A549 (cell line): ENCODE data around the gene RPS8. TPM values are rescaled to one million over a fixed set of nuclear protein-coding genes. Genes with fewer than 3 reads are reported as not detected.
A peak's percentile ranks its signal among the peaks of the same experiment; 100 is the strongest.

Experiments
- ATAC-seq, 2 experiments: fragments of 200-7000 bp in 1 of 2; fragments of >200 bp in 1 of 2; cut with Nextera tagmentation in 1 of 2; cut with Tn5 transposase in 1 of 2; 3 replicates each; pipeline versions ENCODE4 v1.8.0 to v1.9.1; 2018 to 2020; ENCODE audit warnings: mild to moderate bottlenecking in 1 of 2, moderate library complexity in 1 of 2
- CTCF ChIA-PET: fragments of 300-600 bp; sonication (Branson Sonifier 250); formaldehyde crosslinking; extraction: SDS; loops from one replicate; lab custom pipeline; 2021; ENCODE audit warnings: antibody characterized with exemption, inconsistent platforms; lab: Yijun Ruan, JAX
- POLR2A ChIA-PET: fragments of 350-600 bp; formaldehyde crosslinking; extraction: SDS; loops from one replicate; lab custom pipeline; 2021; ENCODE audit warnings: antibody characterized with exemption, inconsistent platforms; lab: Yijun Ruan, JAX
- DNase-seq, 2 experiments: peaks; one replicate each; pipeline versions ENCODE4 v3.0.0 to v3.0.0-alpha.2; 2011 to 2016; ENCODE audit warnings: low read depth in 1 of 2, low spot score in 1 of 2
- FAIRE-seq: peaks from 2 replicates; lab custom pipeline; 2011; peaks lifted over from hg19 to GRCh38; lab: Jason Lieb, UNC
- H3K27ac ChIP-seq, 2 experiments: fragments of >200 bp; sonication (Bioruptor Twin); formaldehyde crosslinking; 3 replicates each; pipeline ENCODE4 v1.5.1; 2016 to 2017
- H3K4me1 ChIP-seq: fragments of >200 bp; sonication (Bioruptor Twin); formaldehyde crosslinking; 3 replicates; pipeline ENCODE4 v1.6.1; 2016
- H3K4me2 ChIP-seq: fragments of >200 bp; sonication (Bioruptor Twin); formaldehyde crosslinking; 3 replicates; pipeline ENCODE4 v1.6.1; 2016
- H3K4me3 ChIP-seq: fragments of >200 bp; sonication (Bioruptor Twin); formaldehyde crosslinking; 3 replicates; pipeline ENCODE4 v1.5.1; 2016
- H3K9me3 ChIP-seq: fragments of >200 bp; sonication (Bioruptor Twin); formaldehyde crosslinking; 3 replicates; pipeline ENCODE4 v1.6.1; 2016
- ATOH8 ChIP-seq: fragments of 250-450 bp; sonication (Bioruptor Pico); IDR thresholded peaks from 2 replicates; pipeline ENCODE4 v1.5.0; 2020; ENCODE audit warnings: low read depth, mild to moderate bottlenecking, moderate library complexity
- BCL3 ChIP-seq: fragments of >200 bp; sonication (Bioruptor Twin); formaldehyde crosslinking; IDR thresholded peaks from 3 replicates; pipeline ENCODE4 v1.6.1; 2016
- BHLHE40 ChIP-seq: IDR thresholded peaks from 2 replicates; pipeline ENCODE4 v1.6.1; 2012; ENCODE audit warnings: low read depth, low read length, inconsistent platforms
- CHD4 ChIP-seq: fragments of 200-600 bp; sonication (generic); IDR thresholded peaks from 2 replicates; pipeline ENCODE4 v1.6.1; 2016; ENCODE audit warnings: antibody characterized with exemption, mild to moderate bottlenecking, borderline replicate concordance
- E2F6 ChIP-seq: IDR thresholded peaks from 2 replicates; pipeline ENCODE4 v1.6.1; 2012; ENCODE audit warnings: low read depth, borderline replicate concordance
- FOSL2 ChIP-seq, 2 experiments: fragments of 450-650 bp in 1 of 2; fragments of >200 bp in 1 of 2; sonication (Bioruptor Twin) in 1 of 2; formaldehyde crosslinking; IDR thresholded peaks; 2 replicates each; pipeline versions ENCODE4 v1.5.0 to v1.6.1; 2016 to 2020; ENCODE audit warnings: mild to moderate bottlenecking in 1 of 2, moderate library complexity in 1 of 2
- GATA3 ChIP-seq: IDR thresholded peaks from 2 replicates; pipeline ENCODE4 v1.6.1; 2012; ENCODE audit warnings: borderline replicate concordance
- HOXA7 ChIP-seq: fragments of 250-450 bp; sonication (Bioruptor Pico); IDR thresholded peaks from 2 replicates; pipeline ENCODE4 v1.5.0; 2020; ENCODE audit warnings: mild to moderate bottlenecking, moderate library complexity
- HOXB13 ChIP-seq: fragments of 250-450 bp; sonication (Bioruptor Pico); IDR thresholded peaks from 2 replicates; pipeline ENCODE4 v1.5.0; 2020; ENCODE audit warnings: low read depth, mild to moderate bottlenecking, moderate library complexity
- KDM1A ChIP-seq: fragments of 200-600 bp; sonication (generic); IDR thresholded peaks from 2 replicates; pipeline ENCODE4 v1.6.1; 2016; ENCODE audit warnings: low read depth, mild to moderate bottlenecking
- KDM5A ChIP-seq: fragments of 200-600 bp; sonication (generic); IDR thresholded peaks from 2 replicates; pipeline ENCODE4 v1.6.1; 2016; ENCODE audit warnings: antibody characterized with exemption, mild to moderate bottlenecking
- MAFK ChIP-seq: fragments of 450-650 bp; IDR thresholded peaks from 2 replicates; pipeline ENCODE4 v1.6.1; 2014; ENCODE audit not compliant: partially characterized antibody
- MAX ChIP-seq: IDR thresholded peaks from 2 replicates; pipeline ENCODE4 v1.6.1; 2012
- NFE2L2 ChIP-seq: fragments of 150-350 bp; conservative IDR thresholded peaks from 2 replicates; pipeline ENCODE4 v1.6.1; 2014; ENCODE audit warnings: low read length
- NPAS2 ChIP-seq: fragments of 250-450 bp; sonication (Bioruptor Pico); IDR thresholded peaks from 2 replicates; pipeline ENCODE4 v1.8.0; 2022; ENCODE audit warnings: mild to moderate bottlenecking, moderate library complexity, borderline replicate concordance
- NR3C1 ChIP-seq: fragments of >200 bp; sonication (Bioruptor Twin); formaldehyde crosslinking; IDR thresholded peaks from 3 replicates; pipeline ENCODE4 v1.6.1; 2017
- PHF8 ChIP-seq: fragments of 200-600 bp; sonication (generic); IDR thresholded peaks from 2 replicates; pipeline ENCODE4 v1.6.1; 2016; ENCODE audit warnings: low read depth, mild to moderate bottlenecking, antibody characterized with exemption, moderate library complexity, borderline replicate concordance
- POLR2A ChIP-seq: IDR thresholded peaks from 2 replicates; pipeline ENCODE4 v1.6.1; 2012; ENCODE audit warnings: mild to moderate bottlenecking, low read length
- POLR2AphosphoS2 ChIP-seq: conservative IDR thresholded peaks from 2 replicates; pipeline ENCODE4 v1.6.1; 2012; ENCODE audit warnings: low read length, improper control_type of control experiment, inconsistent platforms
- RFX5 ChIP-seq: fragments of 450-650 bp; IDR thresholded peaks from 2 replicates; pipeline ENCODE4 v1.7.1; 2014; ENCODE audit warnings: antibody characterized with exemption, mild to moderate bottlenecking, moderate library complexity
- RNF2 ChIP-seq: fragments of 200-600 bp; sonication (generic); IDR thresholded peaks from 2 replicates; pipeline ENCODE4 v1.6.1; 2016; ENCODE audit warnings: low read depth, mild to moderate bottlenecking, antibody characterized with exemption, moderate library complexity, borderline replicate concordance
- TFCP2L1 ChIP-seq: fragments of 250-450 bp; sonication (Bioruptor Pico); IDR thresholded peaks from 2 replicates; pipeline ENCODE4 v1.5.0; 2021; ENCODE audit warnings: mild to moderate bottlenecking
- TP53 ChIP-seq: fragments of 250-450 bp; sonication (Bioruptor Pico); IDR thresholded peaks from 2 replicates; pipeline ENCODE4 v1.5.0; 2021; ENCODE audit warnings: mild to moderate bottlenecking, moderate library complexity
- USF2 ChIP-seq: fragments of 450-650 bp; IDR thresholded peaks from 2 replicates; pipeline ENCODE4 v1.6.1; 2014; ENCODE audit warnings: antibody characterized with exemption
- ZNF302 ChIP-seq: fragments of 250-450 bp; sonication (Bioruptor Pico); IDR thresholded peaks from 2 replicates; pipeline ENCODE4 v1.9.0; 2021; ENCODE audit warnings: inconsistent platforms, mild to moderate bottlenecking, moderate library complexity
- ZSCAN20 ChIP-seq: fragments of 250-450 bp; sonication (Bioruptor Pico); IDR thresholded peaks from 2 replicates; pipeline ENCODE4 v1.8.0; 2022; ENCODE audit warnings: mild to moderate bottlenecking, moderate library complexity
- WGBS: methylation state at CpG from one replicate; pipeline ENCODE4 v1.1.6; 2017; ENCODE audit errors: missing lambda C conversion rate; 5-methylcytosine and 5-hydroxymethylcytosine counted together
- polyA plus RNA-seq, 4 experiments: library from polyadenylated mRNA; depleted of rRNA in 3 of 4; stranded (reverse); fragments of >200 nt; fragmentation: RNase III in 1 of 4; extraction: RNeasy Plus Mini Kit Qiagen cat#74134 plus additional on column Dnase treatment in 1 of 4; gene quantifications; 2 replicates in 3 of 4; 3 replicates in 1 of 4; pipeline ENCODE4 v1.2.3, GENCODE V29; 2011 to 2017

RPS8 gene
- polyA plus RNA-seq, 2 of the 4 experiments (the other 2 are of a cell fraction), result 1,577 to 1,820 TPM

- TF ChIP-seq BCL3 (peak; percentile 82; the same call in 2 of the 3 replicates), NR3C1 (no peak), KDM1A (no peak), PHF8 (peak; percentile 78), E2F6 (peak; percentile 70), HOXB13 (CRISPR knock-in tag) (0 out of 2 replicates have a peak, but pooled peaks have one; percentile 40)
- TF ChIP-seq, all 56 proteins: peak for 16
These were observed 24.6 kb downstream of the RPS8 start, which contains the start of gene PLK3 (continued) for GRCh38 chr1:44799770-44800584.

- Histone ChIP-seq H3K4me1 (peaks cover 49% of the 10 kb centered on the region), H3K4me2 (peak overlapping the region; percentile 96)
- TF ChIP-seq GATA3 (no peak), POLR2A (no peak), ZSCAN20 (CRISPR knock-in tag) (no peak), TP53 (no peak), TFCP2L1 (CRISPR knock-in tag) (no peak), BHLHE40 (no peak), USF2 (no peak), NFE2L2 (no peak)
- TF ChIP-seq, all 56 proteins: peak for 0
- no peaks in the 10 kb centered on the region for H3K9me3 ChIP-seq
- H3K4me3 ChIP-seq, result peak overlapping the region; percentile 98
- FAIRE-seq, result no peak
- ATAC-seq, result no peak
- no peak for DNase-seq
- H3K27ac ChIP-seq, result peak overlapping the region; percentile 41 to 91; a peak in 5 of 6 replicates
- ChIA-PET POLR2A (interaction anchor here (0.6 to 3.1 kb wide), 6 partner anchors 7 to 80 kb away, joined by 3 to 47 read pairs (median 28); partner anchors contain the start of gene BTBD19), CTCF (interaction anchor here (0.7 to 4.3 kb wide), 4 partner anchors 8 to 12 kb away, joined by 3 to 41 read pairs (median 4); no protein-coding TSS in a partner anchor)
- 71% methylated on average over 12 of the region's 13 CpGs for WGBS
These were observed 26.4 kb downstream of the RPS8 start for GRCh38 chr1:44801491-44802305.

GRCh38 chr1:44802306-44803061, 27.1 kb downstream of the RPS8 start:
- POLR2A ChIA-PET, result interaction anchor here (0.6 kb wide), 1 partner anchor 15 kb away, joined by 3 read pairs; no protein-coding TSS in a partner anchor
- Histone ChIP-seq H3K4me1 (peaks cover 57% of the 10 kb centered on the region), H3K4me2 (peak overlapping the region; percentile 96), H3K9me3 (no peaks in the 10 kb centered on the region), H3K4me3 (peak overlapping the region; percentile 98), H3K27ac (peak overlapping the region in 1 of 2 experiments; percentile 91; a peak in 4 of 6 replicates)
- 93% methylated on average over 9 of the region's 13 CpGs for WGBS
- ATAC-seq (no peak), FAIRE-seq (no peak), DNase-seq (no peak)
- CTCF ChIA-PET, result interaction anchor here (1.2 to 3.9 kb wide), 3 partner anchors 9 to 15 kb away, joined by 3 to 9 read pairs (median 4); partner anchors contain the start of gene BEST4
- no peak for TF ChIP-seq KDM5A
- TF ChIP-seq POLR2AphosphoS2, result no peak
- TF ChIP-seq ATOH8 (CRISPR knock-in tag), result no peak
- TF ChIP-seq RNF2, result no peak
- TF ChIP-seq MAX, result no peak
- TF ChIP-seq BCL3, result no peak
- no peak for TF ChIP-seq NPAS2
- TF ChIP-seq ZNF302 (CRISPR knock-in tag), result no peak
- TF ChIP-seq HOXA7 (CRISPR knock-in tag), result no peak
- TF ChIP-seq CHD4, result no peak
- TF ChIP-seq POLR2A, result no peak
- no peak for TF ChIP-seq MAFK
- TF ChIP-seq FOSL2 (IDR thresholded peaks at IDR 0.05), result no peak
- TF ChIP-seq FOSL2 (CRISPR knock-in tag; IDR thresholded peaks at IDR 0.05), result no peak
- TF ChIP-seq RFX5, result no peak
